Ishikawa (cell line): ENCODE data around the gene CLSTN2.

Source experiments
- CEBPB ChIP-seq: IDR thresholded peaks from 2 replicates; pipeline ENCODE4 v1.6.1; 2012
- EGR1 ChIP-seq: IDR thresholded peaks from 2 replicates; pipeline ENCODE4 v1.6.1; 2012
- TAF1 ChIP-seq: IDR thresholded peaks from 2 replicates; pipeline ENCODE4 v1.6.1; 2012; ENCODE audit warnings: low read depth, mild to moderate bottlenecking
- YY1 ChIP-seq: IDR thresholded peaks from 2 replicates; pipeline ENCODE4 v1.6.1; 2012; ENCODE audit warnings: low read depth
- TF ChIP-seq, protein P1 (sequence below): IDR thresholded peaks from 2 replicates; pipeline ENCODE4 v1.6.1; 2012

DNA sequence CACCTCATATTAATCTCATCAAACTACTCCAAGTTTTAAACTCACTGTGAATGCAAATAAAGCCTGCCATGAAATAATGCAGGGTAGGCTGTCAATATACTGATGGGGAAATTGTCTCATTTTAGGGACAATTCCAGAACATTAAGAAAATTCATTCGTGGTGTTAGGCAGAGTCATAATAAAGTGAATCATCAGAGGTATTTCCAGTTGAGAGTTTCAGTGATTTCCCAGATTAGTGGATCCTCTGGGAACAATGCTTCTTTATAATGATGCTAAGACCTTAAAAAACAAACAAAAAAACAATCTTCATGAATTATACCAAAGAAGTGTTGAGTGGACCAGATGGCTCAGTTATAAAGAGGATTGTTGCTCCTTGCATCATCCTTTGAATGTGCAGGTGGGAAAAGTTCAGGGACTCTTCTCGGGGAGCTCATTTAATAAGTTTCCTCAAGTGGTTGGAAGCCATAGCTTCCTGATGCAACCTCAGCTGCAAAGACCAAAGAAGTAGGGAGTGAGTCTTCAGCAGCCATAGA lies 381.9 kb downstream of the CLSTN2 start:
- TF ChIP-seq CEBPB (no peak), EGR1 (no peak), YY1 (no peak), TAF1 (no peak)
- TF ChIP-seq, protein P1, sequence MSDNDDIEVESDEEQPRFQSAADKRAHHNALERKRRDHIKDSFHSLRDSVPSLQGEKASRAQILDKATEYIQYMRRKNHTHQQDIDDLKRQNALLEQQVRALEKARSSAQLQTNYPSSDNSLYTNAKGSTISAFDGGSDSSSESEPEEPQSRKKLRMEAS = no peak
